Measurements from ENCODE around the gene KDM4B. TPM values are rescaled to one million over a fixed set of nuclear protein-coding genes. Genes with fewer than 3 reads are reported as not detected.

KDM4B gene
- total RNA-seq, 1 experiment from 2014 or later: 43.7 TPM

DNA sequence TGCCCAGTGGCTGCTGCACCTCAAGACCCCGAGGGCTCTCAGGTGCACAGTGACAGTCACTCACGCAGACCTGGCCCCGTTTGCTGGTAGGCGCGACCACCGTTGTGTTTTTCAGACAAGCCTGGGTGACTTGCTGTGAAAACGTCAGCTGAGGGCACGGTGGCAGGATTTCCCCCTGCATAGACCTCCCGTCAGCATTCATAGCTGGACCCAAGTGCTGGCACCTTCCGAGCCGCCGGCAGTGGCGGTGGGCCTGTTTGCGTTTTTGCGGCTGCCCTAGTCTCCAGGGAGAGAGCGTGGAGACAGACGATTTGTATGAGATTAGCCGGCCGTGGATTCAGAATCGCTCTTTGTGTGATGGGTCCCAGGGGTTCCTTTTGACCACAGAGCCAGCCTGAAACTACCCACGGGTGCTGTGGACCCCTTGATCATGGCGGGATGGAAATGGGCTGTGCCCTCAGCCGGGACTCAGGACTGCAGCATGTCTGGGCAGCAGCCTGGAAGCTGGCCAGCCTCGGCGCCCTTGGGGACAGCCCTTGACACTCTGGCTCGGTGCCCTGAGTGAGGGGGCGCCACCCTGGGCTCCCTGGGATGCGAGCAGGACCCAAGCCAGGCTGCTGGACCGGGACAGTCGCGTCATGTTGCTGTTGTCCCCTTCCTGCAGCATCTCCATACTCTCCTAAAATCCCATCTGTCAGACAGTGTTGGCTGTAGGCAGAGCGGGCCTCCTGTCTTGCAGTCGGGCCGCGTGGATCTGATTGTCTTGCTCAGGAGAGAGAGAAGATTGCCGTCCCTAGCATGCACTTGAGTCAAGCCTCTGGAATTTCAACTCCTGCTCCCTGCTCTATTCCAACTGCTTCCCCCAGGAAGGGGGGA, 8.6 kb downstream of the KDM4B start:
- Histone ChIP-seq H2AFZ (ENCODE audit: low read length) (no peak overlapping the region), H3K4me2 (ENCODE audit: insufficient read depth, insufficient read length, low read length) (no peak overlapping the region), H3K9ac (ENCODE audit: extremely low read depth, insufficient read length, low read length) (no peak overlapping the region), H4K20me1 (ENCODE audit: control insufficient read depth, insufficient read depth, insufficient read length) (no peaks in the 10 kb centered on the region), H3K56ac (ENCODE audit: insufficient read length, low read depth, low read length) (no peak overlapping the region), H3K14ac (ENCODE audit: insufficient read depth, low read length) (no peak overlapping the region), H2BK12ac (ENCODE audit: insufficient read length, low read depth, low read length) (no peak overlapping the region), H3K27ac (ENCODE audit: insufficient read length, low read depth, low read length) (no peak overlapping the region), H3K79me2 (ENCODE audit: insufficient read depth, low read length) (peaks cover 8% of the 10 kb centered on the region; the same call in 1 of the 2 replicates), H3T11ph (ENCODE audit: low read length) (no peak overlapping the region), H2AK5ac (ENCODE audit: insufficient read length, low read length) (no peak overlapping the region), H4K5ac (ENCODE audit: insufficient read length, low read depth, low read length) (no peak overlapping the region), H3K9me3 (ENCODE audit: control insufficient read depth, low read depth, low read length) (no peaks in the 10 kb centered on the region), H3K27me3 (ENCODE audit: insufficient read depth, low read length) (no peaks in the 10 kb centered on the region), H2BK5ac (ENCODE audit: insufficient read length, low read length) (no peak overlapping the region), H2BK20ac (ENCODE audit: low read depth, low read length, poor library complexity, severe bottlenecking) (no peak overlapping the region), H3K18ac (ENCODE audit: insufficient read length, low read depth, low read length) (no peak overlapping the region), H3K23me2 (ENCODE audit: insufficient read length, low read depth, low read length, poor library complexity, severe bottlenecking) (no peaks in the 10 kb centered on the region), H2BK120ac (ENCODE audit: low read depth, low read length, poor library complexity, severe bottlenecking) (no peak overlapping the region), H3K79me1 (ENCODE audit: insufficient read depth, low read depth, low read length, poor library complexity, severe bottlenecking) (peaks cover 2% of the 10 kb centered on the region), H3K4ac (ENCODE audit: low read depth, low read length) (no peak overlapping the region), H2BK15ac (ENCODE audit: low read depth, low read length) (no peak overlapping the region), H3K23ac (ENCODE audit: insufficient read length, low read depth, low read length) (no peak overlapping the region), H4K8ac (replicated peaks; ENCODE audit: insufficient read length, low read depth, low read length) (no peak overlapping the region), H3K4me1 (ENCODE audit: insufficient read depth, low read length) (no peaks in the 10 kb centered on the region), H4K91ac (ENCODE audit: insufficient read length, low read depth, low read length) (no peak overlapping the region)
- H3K9me3 Mint-ChIP-seq: no peaks in the 10 kb centered on the region
- no peak overlapping the region for H3K4me3 Mint-ChIP-seq
- TF ChIP-seq, protein P1, sequence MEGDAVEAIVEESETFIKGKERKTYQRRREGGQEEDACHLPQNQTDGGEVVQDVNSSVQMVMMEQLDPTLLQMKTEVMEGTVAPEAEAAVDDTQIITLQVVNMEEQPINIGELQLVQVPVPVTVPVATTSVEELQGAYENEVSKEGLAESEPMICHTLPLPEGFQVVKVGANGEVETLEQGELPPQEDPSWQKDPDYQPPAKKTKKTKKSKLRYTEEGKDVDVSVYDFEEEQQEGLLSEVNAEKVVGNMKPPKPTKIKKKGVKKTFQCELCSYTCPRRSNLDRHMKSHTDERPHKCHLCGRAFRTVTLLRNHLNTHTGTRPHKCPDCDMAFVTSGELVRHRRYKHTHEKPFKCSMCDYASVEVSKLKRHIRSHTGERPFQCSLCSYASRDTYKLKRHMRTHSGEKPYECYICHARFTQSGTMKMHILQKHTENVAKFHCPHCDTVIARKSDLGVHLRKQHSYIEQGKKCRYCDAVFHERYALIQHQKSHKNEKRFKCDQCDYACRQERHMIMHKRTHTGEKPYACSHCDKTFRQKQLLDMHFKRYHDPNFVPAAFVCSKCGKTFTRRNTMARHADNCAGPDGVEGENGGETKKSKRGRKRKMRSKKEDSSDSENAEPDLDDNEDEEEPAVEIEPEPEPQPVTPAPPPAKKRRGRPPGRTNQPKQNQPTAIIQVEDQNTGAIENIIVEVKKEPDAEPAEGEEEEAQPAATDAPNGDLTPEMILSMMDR (conservative IDR thresholded peaks at IDR 0.05): no peak
- no peak for DNase-seq
- H3K27me3 Mint-ChIP-seq (ENCODE audit: low read depth): no peaks in the 10 kb centered on the region; the same call in 1 of the 2 replicates
- peaks cover 2 to 12% (median 8%) of the 10 kb centered on the region in 3 experiments; a peak in 6 of 7 replicates for H3K36me3 Mint-ChIP-seq (ENCODE audit: insufficient read depth in 1 of 3, low read depth in 3 of 3)
- peak overlapping the region in 2 of 3 experiments; percentile 25 to 33; a peak in 3 of 7 replicates for H3K27ac Mint-ChIP-seq
- WGBS (ENCODE audit: extremely low coverage, insufficient read length, low lambda C conversion rate): no CpG with 5 or more reads among the region's 36 CpGs
- peaks cover 15 to 25% of the 10 kb centered on the region in 2 experiments for H3K4me1 Mint-ChIP-seq
